Loucy (cell line): ENCODE measurements around the gene KRTAP2-1.
"Not testable (repeated sequence)": the region's sequence is repeated elsewhere in the genome, so short reads cannot be mapped to it uniquely, and the experiment has no call there.

Experiments used
- H2AFZ ChIP-seq: fragments of 200-600 bp; sonication (generic); 2 replicates; pipeline ENCODE4 v1.6.0; 2016; ENCODE audit warnings: antibody characterized with exemption, mild to moderate bottlenecking, low read length, moderate library complexity
- H3F3A ChIP-seq: fragments of 200-600 bp; 2 replicates; pipeline ENCODE4 v1.6.0; 2016; ENCODE audit warnings: antibody characterized with exemption, low read depth, mild to moderate bottlenecking
- H3K27me3 ChIP-seq: fragments of 200-600 bp; sonication (generic); 2 replicates; pipeline ENCODE4 v1.6.1; 2014; ENCODE audit warnings: low read length, mild to moderate bottlenecking; ENCODE audit not compliant: insufficient read depth, poor library complexity, severe bottlenecking
- H3K36me3 ChIP-seq: fragments of 200-600 bp; sonication (generic); 2 replicates; pipeline ENCODE4 v1.6.1; 2016; ENCODE audit warnings: low read length; ENCODE audit not compliant: insufficient read depth
- H3K4me1 ChIP-seq: fragments of 200-600 bp; sonication (generic); 2 replicates; pipeline ENCODE4 v1.5.1; 2014; ENCODE audit warnings: low read length, mild to moderate bottlenecking; ENCODE audit not compliant: insufficient read depth, poor library complexity, severe bottlenecking
- H3K4me2 ChIP-seq: fragments of 200-600 bp; sonication (generic); 2 replicates; pipeline ENCODE4 v1.6.0; 2014; ENCODE audit warnings: antibody characterized with exemption, low read length, low read depth, mild to moderate bottlenecking; ENCODE audit not compliant: poor library complexity, severe bottlenecking
- H3K4me3 ChIP-seq: fragments of 200-600 bp; sonication (generic); 2 replicates; pipeline ENCODE4 v1.5.1; 2014; ENCODE audit warnings: low read length, mild to moderate bottlenecking, mixed read lengths; ENCODE audit not compliant: poor library complexity, severe bottlenecking
- H3K79me2 ChIP-seq: fragments of 200-600 bp; sonication (generic); 2 replicates; pipeline ENCODE4 v1.6.1; 2014; ENCODE audit warnings: low read length; ENCODE audit not compliant: insufficient read depth
- H3K9ac ChIP-seq: fragments of 200-600 bp; sonication (generic); 2 replicates; pipeline ENCODE4 v1.6.0; 2014; ENCODE audit warnings: mild to moderate bottlenecking, low read depth, low read length, moderate library complexity; ENCODE audit not compliant: poor library complexity, severe bottlenecking
- H3K9me2 ChIP-seq: fragments of 200-600 bp; sonication (generic); replicated peaks from 2 replicates; pipeline ENCODE4 v1.6.1; 2016; ENCODE audit warnings: low read depth, low read length, mixed read lengths
- H3K9me3 ChIP-seq: fragments of 200-600 bp; sonication (generic); 2 replicates; pipeline ENCODE4 v1.6.1; 2014; ENCODE audit warnings: mild to moderate bottlenecking, antibody characterized with exemption, low read length, low read depth; ENCODE audit not compliant: insufficient read depth
- H4K20me1 ChIP-seq: fragments of 200-600 bp; sonication (generic); 2 replicates; pipeline ENCODE4 v1.6.0; 2014; ENCODE audit warnings: antibody characterized with exemption, low read length, mild to moderate bottlenecking; ENCODE audit not compliant: insufficient read depth, poor library complexity, severe bottlenecking
- CTCF ChIP-seq: fragments of 200-600 bp; sonication (generic); conservative IDR thresholded peaks from 2 replicates; pipeline ENCODE4 v1.5.1; 2014; ENCODE audit warnings: mild to moderate bottlenecking, antibody characterized with exemption, low read length
- EZH2phosphoT487 ChIP-seq: fragments of 200-600 bp; IDR thresholded peaks from 2 replicates; pipeline ENCODE4 v1.6.1; 2018; ENCODE audit warnings: antibody characterized with exemption, mild to moderate bottlenecking, moderate library complexity, borderline replicate concordance

KRTAP2-1 gene

GRCh38 chr17:41065829-41066624, 18.9 kb upstream of the KRTAP2-1 start, which contains the start of gene KRTAP2-4:
KRTAP2-4 (minus strand) TSS chr17:41065879; CDS start chr17:41065845, 34 bp downstream.
- H3K9me2 ChIP-seq, result no peaks in the 10 kb centered on the region
- TF ChIP-seq CTCF (no peak), EZH2phosphoT487 (no peak)
- no peak within 1 kb of the TSS for H3K4me3 ChIP-seq
- H3K4me1 ChIP-seq, result peaks cover 8% of the 10 kb centered on the region
- H3K4me2 ChIP-seq, result no peak within 1 kb of the TSS
- H2AFZ ChIP-seq, result no peak within 1 kb of the TSS
- H4K20me1 ChIP-seq, result no peaks in the 10 kb centered on the region
- H3K79me2 ChIP-seq, result no peaks in the 10 kb centered on the region
- no peaks in the 10 kb centered on the region for H3K9me3 ChIP-seq
- H3K36me3 ChIP-seq, result no peaks in the 10 kb centered on the region
- no peak within 1 kb of the TSS for H3K9ac ChIP-seq
- H3F3A ChIP-seq, result no peaks in the 10 kb centered on the region
- H3K27me3 ChIP-seq, result no peaks in the 10 kb centered on the region

- H3K79me2 ChIP-seq, H3K9me2 ChIP-seq, H3K9me3 ChIP-seq, H3K9ac ChIP-seq, H3K4me2 ChIP-seq, H4K20me1 ChIP-seq, H2AFZ ChIP-seq, H3K4me3 ChIP-seq, H3F3A ChIP-seq, H3K36me3 ChIP-seq, H3K4me1 ChIP-seq, H3K27me3 ChIP-seq: not testable (repeated sequence)
These were observed 18.0 kb upstream of the KRTAP2-1 start for GRCh38 chr17:41065016-41065689.

GRCh38 chr17:41064301-41064700, 17.2 kb upstream of the KRTAP2-1 start:
- H3K9me2 ChIP-seq, result no peaks in the 10 kb centered on the region
- no peaks in the 10 kb centered on the region for H3K9me3 ChIP-seq
- peaks cover 4% of the 10 kb centered on the region for H3K4me1 ChIP-seq
- H3K36me3 ChIP-seq, result no peaks in the 10 kb centered on the region
- no peaks in the 10 kb centered on the region for H4K20me1 ChIP-seq
- no peak overlapping the region for H3K4me3 ChIP-seq
- H2AFZ ChIP-seq, result no peak overlapping the region
- H3K4me2 ChIP-seq, result no peak overlapping the region
- H3K79me2 ChIP-seq, result no peaks in the 10 kb centered on the region
- H3F3A ChIP-seq, result no peaks in the 10 kb centered on the region
- TF ChIP-seq EZH2phosphoT487 (no peak), CTCF (no peak)
- H3K9ac ChIP-seq, result no peak overlapping the region
- H3K27me3 ChIP-seq, result no peaks in the 10 kb centered on the region
